NOMO-1 treated with dmso at 0.1 percent for 144 hours (cell line): Measurements from ENCODE around the gene KAT7.

Experiments
- DNase-seq: peaks from one replicate; lab custom pipeline; 2025; ENCODE audit not compliant: unreplicated experiment; lab: John Stamatoyannopoulos, UW

KAT7 gene

GRCh38 chr17:49866882-49867413 lies 78.5 kb downstream of the KAT7 start:
- no peak for DNase-seq

GRCh38 chr17:49869038-49869374 lies 80.5 kb downstream of the KAT7 start:
- DNase-seq: no peak

- no peak for DNase-seq
Observed at GRCh38 chr17:49870298-49870697, 81.8 kb downstream of the KAT7 start.

- DNase-seq: no peak
Observed at GRCh38 chr17:49871211-49871610, 82.7 kb downstream of the KAT7 start.

- no peak for DNase-seq
Observed at GRCh38 chr17:49872754-49873377, 84.4 kb downstream of the KAT7 start.

GRCh38 chr17:49873466-49873865 lies 85.0 kb downstream of the KAT7 start:
- no peak for DNase-seq

- no peak for DNase-seq
Observed at GRCh38 chr17:49873926-49874325, 85.4 kb downstream of the KAT7 start.

GRCh38 chr17:49874911-49875310 lies 86.4 kb downstream of the KAT7 start:
- no peak for DNase-seq

GRCh38 chr17:49875685-49876084 lies 87.2 kb downstream of the KAT7 start:
- no peak for DNase-seq

- DNase-seq: no peak
Observed at GRCh38 chr17:49878931-49879904, 90.7 kb downstream of the KAT7 start.

GRCh38 chr17:49880291-49881053 lies 92.0 kb downstream of the KAT7 start:
- DNase-seq: peak; percentile 38

- DNase-seq: no peak
Observed at GRCh38 chr17:49881054-49881402, 92.5 kb downstream of the KAT7 start.

- DNase-seq: no peak
Observed at GRCh38 chr17:49882434-49882833, 94.0 kb downstream of the KAT7 start.
